Stimulated activated CD4-positive, alpha-beta T cell treated with anti-CD3 and anti-CD28 coated beads, Interleukin-15, amount 100 ng/mL, for 1 hour (primary cell): Measurements from ENCODE around the gene TSPAN3.

Experiments used
- DNase-seq, 2 donors: peaks; one replicate each; pipeline ENCODE4 v3.0.0-alpha.2; 2020; ENCODE audit warnings: low read depth in 1 of 2, low spot score in 1 of 2

Gene TSPAN3

DNA sequence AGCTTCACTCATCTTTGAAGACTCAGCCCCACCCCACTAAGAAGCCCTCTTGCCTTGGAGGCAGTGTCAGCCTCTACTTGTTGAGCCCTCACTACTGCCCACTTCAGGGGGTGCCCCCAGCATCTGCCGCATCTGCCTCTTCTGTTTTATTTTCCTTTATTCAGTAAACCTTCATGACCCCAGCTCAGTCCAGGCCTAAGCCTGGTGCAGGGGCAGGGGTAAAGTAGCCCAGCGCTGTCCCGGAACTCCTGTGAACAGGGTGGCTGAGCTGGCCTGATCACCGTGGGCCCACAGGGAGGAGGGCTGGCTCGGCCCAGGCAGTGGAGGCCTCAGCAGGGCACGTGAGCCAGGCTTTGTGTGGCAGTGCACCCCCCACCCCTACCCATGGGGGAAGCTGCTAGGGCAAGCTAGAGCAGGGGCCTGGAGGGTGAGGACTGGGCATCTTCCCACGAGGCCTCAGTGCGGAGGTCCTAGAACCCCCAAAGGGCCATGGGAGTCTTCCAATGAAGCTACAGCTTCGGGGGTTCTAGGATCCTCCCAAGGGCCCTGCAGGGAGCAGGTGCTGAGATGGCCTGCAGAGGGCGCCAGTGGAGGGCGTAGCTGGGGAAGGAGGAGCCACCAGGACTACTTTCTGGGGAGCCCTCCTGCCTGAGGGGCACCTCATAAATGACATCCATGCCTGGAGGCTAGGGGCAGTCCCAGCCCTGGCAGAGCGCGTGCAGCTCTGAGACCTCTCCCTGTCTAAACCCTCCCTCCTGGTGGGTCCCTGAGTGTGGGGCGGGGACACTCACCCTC, 36.0 kb downstream of the TSPAN3 start:
- DNase-seq = peak in 1 of 2 donors; percentile 30

GRCh38 chr15:77033729-77034671, 36.9 kb downstream of the TSPAN3 start:
- DNase-seq = no peak

DNA sequence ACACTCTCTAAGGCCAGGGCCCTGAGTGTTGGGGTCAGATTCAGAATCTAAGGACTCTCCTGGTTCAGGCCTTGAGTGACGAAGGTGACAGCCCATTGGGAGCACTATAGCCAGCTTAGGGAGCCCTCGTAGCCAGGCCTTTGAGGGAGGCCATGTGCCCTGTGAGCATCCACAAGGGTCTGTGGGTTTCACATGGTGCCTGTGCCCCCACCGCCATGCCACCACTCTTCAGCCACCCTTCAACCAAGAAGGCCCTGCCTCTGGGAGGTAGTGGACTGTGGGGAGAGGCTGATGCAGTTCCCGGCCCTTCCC, 37.5 kb downstream of the TSPAN3 start:
- DNase-seq = peak in 1 of 2 donors; percentile 1

DNA sequence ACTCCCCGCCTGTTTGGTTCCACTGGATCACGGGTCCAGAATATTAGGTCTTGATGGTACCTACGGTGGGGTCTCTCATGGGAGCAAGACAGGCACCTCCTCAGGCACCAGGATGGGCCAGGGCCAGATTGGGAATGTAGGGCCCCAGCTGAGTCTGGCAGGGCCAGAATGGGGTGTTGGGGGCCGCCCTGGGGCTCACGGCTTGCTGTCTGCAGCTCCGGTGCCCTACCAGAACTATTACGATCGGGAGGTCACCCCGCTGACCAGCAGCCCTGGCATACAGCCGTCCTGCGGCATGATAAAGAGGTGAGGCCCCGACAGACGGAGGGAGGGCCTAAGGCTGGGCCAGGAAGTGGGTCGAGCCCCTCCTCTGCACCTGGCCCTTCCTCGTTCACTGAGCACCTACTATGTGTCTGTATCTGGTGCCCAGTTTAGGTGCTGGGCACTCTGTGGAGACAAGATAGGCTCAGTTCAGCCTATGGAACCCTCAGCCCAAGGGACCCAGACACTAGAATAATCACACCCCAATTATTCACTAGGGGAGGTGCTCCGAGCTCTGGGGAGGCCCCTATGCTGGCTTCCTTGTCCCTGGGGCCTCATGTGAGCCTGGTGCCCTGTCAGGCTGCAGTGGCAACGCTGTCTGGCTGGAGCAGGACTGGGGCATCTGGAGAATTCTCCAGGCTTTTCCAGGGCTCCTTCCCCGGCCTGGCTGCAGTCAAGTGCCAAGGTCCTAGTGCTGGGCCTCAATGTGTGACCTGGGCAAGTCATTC, 38.1 kb downstream of the TSPAN3 start:
- DNase-seq = peak in 1 of 2 donors; percentile 1

- DNase-seq = peak in 1 of 2 donors; percentile 0
These were observed 38.8 kb downstream of the TSPAN3 start for GRCh38 chr15:77032052-77032646.

DNA sequence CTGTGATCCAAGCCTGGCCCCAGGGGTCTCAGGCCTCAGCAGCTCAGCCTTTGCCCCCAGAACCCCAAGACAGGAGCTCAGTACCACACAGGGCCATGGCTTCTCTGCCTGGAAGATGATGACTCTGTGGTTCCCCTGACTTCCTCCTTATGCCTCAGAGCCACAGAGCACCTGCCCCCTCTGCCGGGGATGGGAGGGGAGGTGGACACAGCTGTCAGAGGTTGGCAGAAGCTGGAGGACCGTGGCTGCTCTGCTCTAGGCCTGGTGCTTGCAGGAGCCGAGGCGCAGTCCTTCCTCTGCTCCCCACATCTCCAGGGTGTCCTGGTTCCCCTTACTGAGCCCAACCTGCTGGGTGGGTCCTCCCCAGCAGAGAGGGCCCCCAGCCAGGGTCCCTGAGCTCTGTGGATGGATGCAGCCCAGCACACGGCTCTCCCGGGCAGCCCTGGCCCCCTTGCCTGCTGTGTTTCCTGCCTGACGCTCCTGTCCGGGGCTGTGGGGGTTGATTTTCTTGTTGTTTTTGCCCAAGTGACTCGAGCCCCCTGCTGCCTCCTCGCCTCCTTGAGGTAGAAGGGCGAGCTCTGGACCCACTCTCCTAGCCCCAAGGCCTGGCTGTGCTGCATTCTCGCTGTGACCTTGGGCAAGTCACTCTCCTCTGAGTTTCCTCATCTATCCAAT, 39.4 kb downstream of the TSPAN3 start:
- DNase-seq = peak in 1 of 2 donors; percentile 0

- peak in 1 of 2 donors; percentile 1 for DNase-seq
These were observed 40.0 kb downstream of the TSPAN3 start for GRCh38 chr15:77030928-77031375.

DNA sequence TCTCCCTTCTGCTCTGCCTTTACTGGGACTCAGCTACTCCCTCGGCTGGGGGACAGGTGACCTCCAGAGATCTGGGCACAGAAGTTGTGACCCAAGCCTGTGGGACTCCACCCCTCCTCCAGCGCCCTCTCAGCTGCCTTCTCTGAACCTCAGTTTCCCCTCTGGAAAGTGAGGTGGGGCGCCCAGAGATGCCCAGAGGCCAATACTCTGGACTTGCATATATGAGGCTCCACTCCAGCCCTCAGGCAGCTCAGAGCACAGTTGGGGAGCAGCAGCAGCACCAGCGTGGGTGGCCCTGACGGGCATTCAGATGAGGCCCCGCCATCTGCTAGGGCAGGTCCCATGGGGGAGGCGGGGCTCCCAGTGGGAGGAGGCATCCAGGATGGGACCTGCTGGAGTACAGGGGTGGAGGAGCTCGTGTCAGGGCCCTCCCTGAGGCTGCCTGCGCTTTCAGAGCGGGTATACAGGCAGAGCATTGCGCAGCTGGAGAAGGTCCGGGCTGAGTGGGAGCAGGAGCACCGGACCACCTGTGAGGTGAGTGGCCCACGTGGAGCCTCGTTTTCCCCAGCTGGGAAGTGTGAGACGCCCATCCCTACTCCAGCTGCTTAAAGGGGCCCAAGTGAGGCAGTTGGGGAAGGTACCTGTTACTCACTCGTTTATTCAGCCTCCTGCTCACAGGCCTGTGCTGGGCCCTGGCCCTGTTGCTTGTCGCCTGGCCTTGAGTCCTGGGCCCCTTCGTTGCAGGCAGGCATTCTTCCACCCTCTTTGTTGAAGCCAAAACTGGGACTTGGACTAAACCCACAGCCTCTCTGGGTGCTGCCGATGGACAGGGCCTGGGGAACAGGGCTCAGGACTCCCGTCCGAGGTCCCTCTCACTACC, 40.6 kb downstream of the TSPAN3 start:
- peak in 1 of 2 donors; percentile 1 for DNase-seq

GRCh38 chr15:77029166-77030047, 41.5 kb downstream of the TSPAN3 start:
- DNase-seq = no peak

GRCh38 chr15:77028451-77029165, 42.3 kb downstream of the TSPAN3 start:
- no peak for DNase-seq

DNA sequence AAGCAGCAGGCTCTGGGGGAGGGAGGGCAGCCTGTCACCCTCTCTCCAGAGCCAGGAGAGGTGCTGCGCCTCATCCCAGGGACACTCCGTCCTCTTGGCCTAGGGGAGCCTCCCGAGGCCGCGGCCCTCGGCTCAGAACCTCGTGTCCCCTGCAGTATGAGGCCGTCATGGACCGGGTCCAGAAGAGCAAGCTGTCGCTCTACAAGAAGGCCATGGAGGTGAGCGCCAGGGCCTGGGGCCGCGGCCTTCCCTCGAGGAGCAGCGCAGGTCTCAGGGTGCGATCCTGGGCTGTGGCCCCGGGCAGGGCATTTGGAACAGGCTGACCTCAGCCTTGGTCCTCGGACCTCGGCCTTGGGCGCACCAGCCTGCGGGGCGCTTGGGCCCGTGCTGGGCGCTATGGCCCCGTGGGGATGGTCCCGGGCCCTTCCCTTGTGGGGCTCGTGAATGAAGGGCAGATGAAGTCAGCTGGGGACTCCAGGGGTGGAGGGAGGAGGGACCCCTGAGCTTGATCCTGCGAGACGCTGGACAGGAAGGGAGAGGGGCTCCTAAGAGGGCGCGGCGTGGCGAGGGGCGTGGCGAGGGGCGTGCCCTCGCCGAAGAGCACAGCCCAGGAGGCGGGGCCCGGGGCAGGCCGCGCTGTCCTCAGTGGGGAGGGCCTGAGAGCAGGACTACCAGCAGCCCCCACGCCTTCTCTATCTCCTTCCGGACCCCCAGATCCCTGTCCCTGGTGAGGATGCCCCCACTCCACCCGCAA, 43.0 kb downstream of the TSPAN3 start:
- no peak for DNase-seq

DNA sequence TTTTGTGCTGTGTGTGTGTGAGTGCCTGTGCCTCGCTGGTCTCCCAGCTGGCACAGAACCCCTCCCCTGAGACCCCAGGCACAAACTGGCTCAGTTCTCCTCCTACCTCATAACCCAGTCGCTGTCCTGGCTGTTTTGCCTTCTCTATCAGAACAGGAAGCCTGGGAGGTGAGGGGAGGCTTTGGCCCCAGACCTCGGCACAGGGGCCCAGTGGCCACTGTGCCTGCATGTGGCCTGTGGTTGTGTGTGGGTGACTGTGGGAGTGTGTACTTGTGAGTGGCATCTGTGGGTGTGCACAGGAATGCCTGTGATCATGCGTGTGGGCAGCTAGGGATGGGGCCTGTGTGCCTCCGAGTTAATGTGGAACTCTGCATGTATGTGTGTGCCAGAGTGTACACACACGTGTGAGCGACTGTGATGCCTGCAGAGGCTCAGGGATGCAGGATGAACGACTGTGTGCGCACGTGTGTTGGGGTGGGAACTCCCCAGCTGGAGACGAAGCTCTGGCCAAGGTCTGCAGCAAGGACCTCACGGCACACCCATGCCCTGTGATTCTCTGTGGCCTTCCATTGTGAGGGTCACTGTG, 43.7 kb downstream of the TSPAN3 start:
- no peak for DNase-seq

- DNase-seq = no peak
These were observed 44.3 kb downstream of the TSPAN3 start for GRCh38 chr15:77026501-77027110.

DNA sequence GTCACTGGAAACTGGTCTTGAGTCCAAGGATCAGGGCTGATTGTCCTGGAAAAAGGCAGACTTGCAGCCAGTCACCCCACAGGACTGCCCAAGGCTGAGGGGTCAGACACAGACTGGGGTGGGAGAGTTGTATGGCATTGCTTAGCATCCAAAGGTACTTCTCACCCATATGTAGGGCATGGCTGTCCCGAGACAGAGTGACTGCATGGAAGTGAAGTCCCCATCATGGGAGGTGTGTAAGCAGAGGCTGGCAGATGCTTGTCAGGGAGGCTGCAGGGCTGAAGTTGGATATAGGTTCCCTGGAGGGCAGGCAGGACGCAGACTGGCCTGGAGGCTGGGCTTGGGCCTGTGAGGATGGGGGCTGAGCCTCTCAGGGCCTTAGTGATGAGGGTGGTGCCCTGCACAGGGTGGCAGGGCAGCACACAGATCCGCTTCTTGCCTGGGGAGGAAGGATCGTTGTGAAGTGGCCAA, 44.9 kb downstream of the TSPAN3 start:
- no peak for DNase-seq

DNA sequence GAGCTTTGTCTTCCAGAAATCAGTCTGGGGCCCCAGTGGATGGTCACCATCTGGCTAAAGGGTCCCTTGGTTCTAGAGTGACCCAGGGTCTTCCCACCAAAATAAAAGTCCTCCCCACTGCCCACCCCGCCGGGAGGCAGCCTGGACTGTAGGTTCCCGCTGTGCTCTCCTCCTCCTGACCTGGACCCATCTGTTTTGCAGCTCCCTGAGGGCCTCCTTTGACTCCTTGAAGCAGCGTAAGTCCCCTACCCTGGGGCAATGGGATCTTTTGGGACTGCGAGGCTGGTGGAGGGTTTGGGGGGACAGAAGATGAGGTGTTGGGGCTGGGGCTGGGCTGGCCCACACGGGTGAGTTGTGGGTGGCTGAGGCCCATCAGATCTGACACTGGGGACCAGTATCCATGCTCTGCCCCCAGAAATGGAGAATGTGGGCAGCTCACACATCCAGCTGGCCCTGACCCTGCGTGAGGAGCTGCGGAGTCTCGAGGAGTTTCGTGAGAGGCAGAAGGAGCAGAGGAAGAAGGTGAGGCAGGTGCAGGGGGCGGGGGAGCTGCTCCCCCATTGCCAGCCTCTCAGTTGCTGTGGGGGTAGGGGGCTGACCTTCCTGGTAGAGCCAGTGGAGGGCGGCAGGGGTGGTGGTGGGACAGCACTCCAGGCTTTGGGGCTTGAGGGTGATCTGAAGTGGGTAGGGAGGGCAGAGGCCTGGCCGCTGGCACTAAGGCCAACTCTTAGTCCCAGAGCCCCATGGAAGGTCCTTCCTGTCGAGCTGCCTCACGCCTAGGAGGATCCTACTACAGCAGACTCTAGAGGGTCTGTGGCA, 45.6 kb downstream of the TSPAN3 start:
- no peak for DNase-seq
